GM18499 (cell line): ENCODE results near the gene SMARCA4.
"Not testable (repeated sequence)": the region's sequence is repeated elsewhere in the genome, so short reads cannot be mapped to it uniquely, and the experiment has no call there.

Source experiments
- ATAC-seq: cut with Tn5 transposase; IDR thresholded peaks from one replicate; pipeline ENCODE4 v1.9.1; 2021; ENCODE audit warnings: moderate number of reproducible peaks; ENCODE audit not compliant: insufficient read depth, unreplicated experiment

SMARCA4 gene

DNA sequence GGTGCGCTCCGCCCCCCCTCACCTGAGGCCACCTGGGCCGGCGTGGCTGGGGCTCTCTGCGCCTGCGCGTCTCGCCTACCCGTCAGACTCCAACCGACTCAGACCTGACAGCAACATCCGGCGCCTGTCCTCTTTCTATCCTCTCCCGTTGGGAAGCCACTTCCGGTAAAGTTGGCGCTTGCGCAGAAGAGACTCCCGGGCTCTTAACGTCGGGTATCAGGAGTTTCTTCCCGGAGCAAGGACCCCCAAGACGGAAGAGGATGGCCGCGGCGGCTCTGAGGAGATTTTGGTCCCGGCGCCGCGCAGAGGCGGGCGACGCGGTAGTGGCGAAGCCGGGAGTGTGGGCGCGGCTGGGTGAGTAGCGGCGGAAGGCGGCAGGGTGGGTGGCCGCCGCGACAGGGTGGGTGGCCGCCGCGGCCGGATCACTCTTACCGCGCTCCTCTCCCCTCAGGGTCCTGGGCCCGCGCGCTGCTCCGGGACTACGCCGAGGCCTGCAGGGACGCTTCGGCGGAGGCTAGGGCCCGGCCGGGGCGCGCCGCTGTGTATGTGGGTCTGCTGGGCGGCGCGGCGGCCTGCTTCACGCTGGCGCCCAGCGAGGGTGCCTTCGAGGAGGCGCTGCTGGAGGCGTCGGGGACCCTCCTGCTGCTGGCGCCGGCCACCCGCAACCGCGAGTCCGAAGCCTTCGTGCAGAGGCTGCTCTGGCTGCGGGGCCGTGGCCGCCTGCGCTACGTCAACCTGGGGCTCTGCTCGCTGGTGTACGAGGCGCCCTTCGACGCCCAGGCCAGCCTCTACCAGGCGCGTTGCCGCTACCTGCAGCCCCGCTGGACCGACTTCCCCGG, 32.0 kb upstream of the SMARCA4 start, which contains the start of the genes TIMM29 and YIPF2:
Gene TIMM29, plus strand, starts transcription at position 249 of the 839 bp plus-strand sequence. Its CDS starts 12 bp downstream, at position 261.
Gene YIPF2, minus strand, starts transcription at position 77 of the 839 bp plus-strand sequence. CDS start 229 bp downstream, outside the sequence.
- peak; percentile 59 for ATAC-seq

DNA sequence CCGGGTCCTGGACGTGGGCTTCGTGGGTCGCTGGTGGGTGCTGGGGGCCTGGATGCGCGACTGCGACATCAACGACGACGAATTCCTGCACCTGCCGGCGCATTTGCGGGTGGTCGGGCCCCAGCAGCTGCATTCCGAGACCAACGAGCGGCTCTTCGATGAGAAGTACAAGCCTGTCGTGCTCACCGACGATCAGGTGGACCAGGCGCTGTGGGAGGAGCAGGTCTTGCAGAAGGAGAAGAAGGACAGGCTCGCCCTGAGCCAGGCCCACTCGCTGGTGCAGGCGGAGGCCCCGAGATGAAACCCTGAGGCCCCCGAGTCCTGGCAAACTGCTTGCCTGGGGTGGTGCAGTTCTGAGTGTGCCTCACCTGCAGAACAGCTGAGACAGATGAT, 31.4 kb upstream of the SMARCA4 start:
- no peak for ATAC-seq

DNA sequence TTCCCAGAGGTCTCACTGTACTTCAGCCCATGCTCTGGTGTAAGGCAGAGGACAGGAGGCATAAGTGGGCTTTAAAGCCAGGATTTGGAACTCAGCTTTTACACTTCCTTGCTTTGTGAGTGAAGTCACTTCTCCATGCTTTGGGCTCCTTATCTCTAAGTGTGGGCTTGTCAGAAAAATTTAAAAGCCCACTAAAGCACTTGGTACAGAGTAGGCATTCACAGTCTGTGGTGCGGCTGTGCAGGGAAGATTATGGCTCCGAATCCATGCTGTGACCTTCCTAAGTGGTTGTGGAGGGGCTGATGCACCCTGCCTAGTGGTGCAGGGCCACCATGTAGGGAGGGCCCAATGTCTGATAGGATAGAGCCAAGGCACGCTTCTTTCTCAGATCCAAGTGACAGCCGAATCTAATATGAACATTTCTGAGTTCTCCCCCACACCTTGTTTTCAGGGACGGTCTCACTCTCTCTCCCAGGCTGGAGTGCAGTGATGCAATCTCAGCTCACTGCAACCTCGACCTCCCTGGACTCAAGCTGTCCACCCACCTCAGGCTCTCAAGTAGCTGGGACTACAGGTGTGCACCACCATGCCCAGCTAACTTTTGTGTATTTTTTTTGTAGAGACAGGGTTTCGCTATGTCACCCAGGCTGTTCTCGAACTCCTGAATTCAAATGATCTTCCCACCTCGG, 25.3 kb upstream of the SMARCA4 start:
- no peak for ATAC-seq

DNA sequence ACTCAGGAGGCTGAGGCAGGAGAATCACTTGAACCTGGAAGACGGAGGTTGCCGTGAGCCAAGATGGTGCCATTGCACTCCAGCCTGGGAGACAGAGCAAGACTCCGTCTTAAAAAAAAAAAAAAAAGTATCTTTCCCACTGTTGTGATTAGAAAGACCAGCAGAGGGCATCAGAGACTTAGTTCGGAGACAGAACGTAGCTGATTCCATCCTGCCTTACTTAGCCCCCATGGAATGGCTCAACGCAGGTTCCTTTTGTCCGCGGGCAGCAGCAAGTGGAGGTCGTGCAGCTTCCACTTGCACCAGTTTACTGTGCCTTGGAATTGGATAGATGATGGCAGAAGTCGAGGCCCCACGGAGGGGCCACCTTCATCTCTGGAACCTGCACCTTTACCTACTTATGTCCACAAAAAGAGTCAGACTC, 24.2 kb upstream of the SMARCA4 start:
- no peak for ATAC-seq

DNA sequence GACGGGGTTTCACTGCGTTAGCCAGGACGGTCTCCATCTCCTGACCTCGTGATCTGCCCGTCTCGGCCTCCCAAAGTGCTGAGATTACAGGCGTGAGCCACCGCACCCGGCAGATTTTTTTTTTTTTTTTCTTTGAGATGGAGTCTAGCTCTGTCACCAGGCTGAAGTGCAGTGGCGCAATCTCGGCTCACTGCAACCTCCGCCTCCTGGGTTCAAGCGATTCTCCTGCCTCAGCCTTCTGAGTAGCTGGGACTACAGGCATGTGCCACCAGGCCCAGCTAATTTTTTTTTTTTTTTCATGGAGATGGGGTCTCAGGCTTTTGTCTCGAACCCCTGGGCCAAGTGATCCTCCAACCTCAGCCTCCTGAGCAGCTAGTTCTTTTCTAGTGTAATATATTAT, 19.2 kb upstream of the SMARCA4 start:
- not testable (repeated sequence) for ATAC-seq

DNA sequence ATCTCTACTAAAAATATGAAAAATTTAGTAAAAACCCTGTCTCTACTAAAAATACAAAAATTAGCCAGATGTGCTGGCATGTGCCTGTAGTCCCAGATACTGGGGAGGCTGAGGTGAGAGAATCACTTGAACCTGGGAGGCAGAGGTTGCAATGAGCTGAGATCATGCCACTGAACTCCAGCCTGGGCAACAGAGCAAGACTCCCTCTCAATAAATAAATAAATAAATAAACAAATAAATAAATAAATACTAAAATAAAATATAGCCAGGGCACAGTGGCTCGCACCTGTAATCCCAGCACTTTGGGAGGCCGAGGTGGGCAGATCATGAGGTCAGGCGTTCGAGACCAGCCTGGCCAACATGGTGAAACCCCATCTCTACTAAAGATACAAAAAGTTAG, 17.4 kb upstream of the SMARCA4 start:
- not testable (repeated sequence) for ATAC-seq

GRCh38 chr19:10945264-10945663, 15.6 kb upstream of the SMARCA4 start:
- ATAC-seq = no peak

GRCh38 chr19:10946958-10947657, 13.7 kb upstream of the SMARCA4 start:
- no peak for ATAC-seq

- no peak for ATAC-seq
These were observed 8.0 kb upstream of the SMARCA4 start for GRCh38 chr19:10952809-10953208.

GRCh38 chr19:10959277-10959968, 1.4 kb upstream of the SMARCA4 start:
- ATAC-seq = not testable (repeated sequence)

DNA sequence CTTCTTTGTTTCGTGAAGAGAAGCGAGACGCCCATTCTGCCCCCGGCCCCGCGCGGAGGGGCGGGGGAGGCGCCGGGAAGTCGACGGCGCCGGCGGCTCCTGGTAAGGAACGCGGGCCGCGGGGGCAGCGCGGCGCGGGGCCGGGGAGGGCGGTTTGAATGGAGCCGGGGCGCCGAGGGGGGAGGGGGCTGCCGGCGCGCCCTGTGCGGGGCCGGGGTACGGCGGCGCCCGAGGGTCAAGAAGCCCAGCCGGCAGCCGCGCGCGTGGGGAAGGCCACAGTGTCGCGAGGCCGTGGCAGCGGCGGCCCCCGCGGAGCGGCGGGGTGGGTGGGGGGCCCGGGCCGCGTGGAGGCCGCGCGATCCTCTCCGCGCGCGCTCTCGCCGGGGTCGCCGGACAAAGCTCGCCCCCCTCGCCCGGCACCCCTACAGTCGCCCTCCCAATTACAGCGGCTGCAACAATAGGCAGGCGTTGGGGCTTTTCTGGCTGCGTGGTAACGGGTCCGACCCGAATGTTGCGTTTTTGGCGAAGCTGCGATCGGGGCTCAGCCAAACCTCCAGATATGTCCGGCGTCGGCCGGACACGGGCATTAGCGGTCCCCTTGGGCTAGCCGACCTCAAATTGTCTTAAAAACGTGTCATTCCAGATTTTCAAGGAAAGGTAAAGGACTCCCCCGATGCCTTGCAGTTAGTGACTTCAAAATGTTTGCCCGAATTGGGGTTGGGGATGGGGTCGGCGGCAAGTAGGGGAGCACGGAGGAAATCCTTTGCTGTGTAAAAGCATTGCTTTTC, 437 bp downstream of the SMARCA4 start:
- ATAC-seq = peak; percentile 5

DNA sequence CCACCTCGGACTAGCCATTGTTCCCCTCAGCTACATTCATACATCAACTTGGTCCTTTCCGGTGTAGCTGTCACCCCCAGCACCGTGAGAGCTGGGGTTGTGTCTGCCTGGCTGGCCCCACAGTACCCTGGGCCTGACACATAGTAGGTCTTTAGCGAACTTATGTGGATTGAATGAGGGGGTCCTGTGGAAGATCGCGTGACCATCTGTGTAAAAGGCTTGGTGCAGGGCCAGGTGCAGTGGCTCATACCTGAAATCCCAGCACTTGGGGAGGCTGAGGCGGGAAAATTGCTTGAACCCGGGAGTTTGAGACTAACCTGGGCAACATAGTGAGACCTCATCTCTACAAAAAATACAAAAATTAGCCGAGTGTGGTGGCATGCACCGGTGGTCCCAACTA, 2.0 kb downstream of the SMARCA4 start:
- ATAC-seq = no peak

DNA sequence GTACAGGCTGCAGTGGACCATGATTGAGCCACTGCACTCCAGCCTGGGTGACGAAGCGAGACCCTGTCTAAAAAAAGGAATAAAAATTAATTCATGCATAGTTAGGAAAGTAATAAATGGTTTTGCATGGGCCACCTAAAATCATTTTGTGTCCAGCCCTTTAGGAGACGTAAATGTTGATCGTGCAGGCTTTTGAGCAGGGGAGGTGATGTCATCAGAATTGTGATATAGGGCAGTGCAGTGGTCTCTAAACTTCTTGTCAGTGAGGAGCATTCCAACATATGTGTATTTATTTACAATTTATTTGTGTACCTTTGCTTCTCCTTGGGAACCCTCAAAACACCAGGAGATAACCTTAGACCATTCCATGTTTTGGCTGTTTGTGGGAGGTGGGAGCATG, 3.0 kb downstream of the SMARCA4 start:
- no peak for ATAC-seq

GRCh38 chr19:10964903-10965302, 4.1 kb downstream of the SMARCA4 start:
- no peak for ATAC-seq

DNA sequence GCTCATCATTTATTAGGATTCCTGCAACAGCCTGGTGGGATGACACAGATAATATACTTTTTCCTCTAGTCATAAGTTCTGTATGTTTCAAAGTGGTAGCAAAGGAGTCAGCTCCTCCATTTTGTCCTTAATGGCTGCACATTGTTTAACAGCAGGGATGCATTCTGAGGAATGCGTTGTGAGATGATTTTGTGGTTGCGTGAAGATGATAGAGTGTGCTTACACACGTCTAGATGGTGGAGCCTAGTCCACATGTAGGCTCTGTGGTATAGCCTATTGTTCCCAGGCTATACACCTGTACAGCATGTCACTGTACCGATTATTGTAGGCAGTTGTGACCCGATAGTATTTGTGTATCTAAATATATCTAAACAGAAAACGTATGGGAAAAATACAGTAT, 4.6 kb downstream of the SMARCA4 start:
- no peak for ATAC-seq

DNA sequence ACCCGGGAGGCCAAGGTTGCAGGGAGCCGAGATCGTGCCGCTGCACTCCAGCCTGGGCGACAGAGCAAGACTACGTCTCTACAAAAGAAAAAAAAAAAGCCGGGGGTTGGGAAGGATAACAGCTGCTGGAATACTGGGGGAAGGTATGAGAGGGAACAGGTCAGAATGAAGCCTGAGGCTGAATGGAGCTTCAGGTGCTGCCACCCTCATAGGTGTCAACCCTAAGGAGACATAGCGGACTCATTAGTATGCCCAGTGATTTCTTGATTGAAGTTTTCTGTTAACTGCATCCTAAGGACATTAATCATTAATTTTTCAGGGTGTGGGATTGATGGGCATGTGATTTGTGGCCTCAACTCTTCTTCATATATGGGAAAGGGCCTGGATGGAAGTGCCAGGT, 6.0 kb downstream of the SMARCA4 start:
- ATAC-seq = no peak

DNA sequence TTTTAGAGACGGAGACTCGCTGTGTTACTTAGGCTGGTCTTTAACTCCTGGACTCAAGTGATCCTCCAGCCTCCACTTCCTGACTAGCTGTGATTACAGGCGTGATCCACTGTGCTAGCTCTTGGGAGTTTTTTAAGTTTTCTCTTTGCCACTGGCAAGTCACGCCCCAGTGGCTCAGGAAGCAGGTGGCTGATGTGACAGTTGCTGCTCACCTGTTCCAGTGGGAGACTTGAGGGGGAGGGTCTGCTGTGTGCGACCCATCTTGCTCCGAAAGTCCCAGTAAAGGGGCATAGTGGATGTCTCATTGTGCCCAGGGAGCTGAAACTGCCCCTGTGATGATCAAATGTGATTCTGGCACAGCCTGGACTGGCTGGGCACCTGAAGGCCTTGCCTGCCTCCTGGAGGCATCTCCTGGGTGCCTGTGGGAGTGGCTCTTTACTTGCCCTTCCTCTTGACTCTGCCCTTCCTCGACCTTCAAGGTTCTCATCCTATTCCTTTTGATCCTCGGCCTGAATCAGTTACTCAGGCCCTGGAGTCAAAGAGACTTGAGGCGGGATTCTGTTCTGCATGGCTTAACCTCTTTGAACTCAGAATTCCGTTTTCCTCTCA, 7.8 kb downstream of the SMARCA4 start:
- no peak for ATAC-seq

DNA sequence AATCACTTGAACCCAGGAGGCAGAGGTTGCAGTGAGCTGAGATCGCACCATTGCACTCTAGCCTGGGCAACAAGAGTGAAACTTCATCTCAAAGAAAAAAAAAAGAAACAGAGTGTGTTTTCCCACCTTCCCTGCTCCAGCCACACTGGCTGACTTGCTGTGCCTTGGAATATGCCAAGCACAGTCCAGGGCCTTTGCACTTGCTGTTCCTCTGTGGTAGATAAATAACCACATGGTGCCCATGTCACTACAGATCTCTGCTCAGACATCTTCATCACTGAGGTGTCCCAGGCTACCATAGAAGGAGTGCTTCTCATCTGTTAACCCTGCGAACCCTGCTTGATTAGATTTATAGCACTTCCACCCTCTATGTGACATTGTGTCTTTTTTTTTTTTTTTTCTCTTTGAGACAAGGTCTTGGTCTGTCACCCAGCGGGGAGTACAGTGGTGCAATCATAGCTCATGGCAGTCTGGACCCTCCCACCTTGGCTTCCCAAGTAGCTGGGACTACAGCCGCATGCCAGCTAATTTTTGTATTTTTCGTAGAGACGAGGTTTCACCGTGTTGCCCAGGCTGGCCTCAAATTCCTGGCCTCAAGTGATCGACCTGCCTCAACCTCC, 10.4 kb downstream of the SMARCA4 start:
- ATAC-seq = no peak
